ENCODE results near the gene SYMPK.

Gene SYMPK

DNA sequence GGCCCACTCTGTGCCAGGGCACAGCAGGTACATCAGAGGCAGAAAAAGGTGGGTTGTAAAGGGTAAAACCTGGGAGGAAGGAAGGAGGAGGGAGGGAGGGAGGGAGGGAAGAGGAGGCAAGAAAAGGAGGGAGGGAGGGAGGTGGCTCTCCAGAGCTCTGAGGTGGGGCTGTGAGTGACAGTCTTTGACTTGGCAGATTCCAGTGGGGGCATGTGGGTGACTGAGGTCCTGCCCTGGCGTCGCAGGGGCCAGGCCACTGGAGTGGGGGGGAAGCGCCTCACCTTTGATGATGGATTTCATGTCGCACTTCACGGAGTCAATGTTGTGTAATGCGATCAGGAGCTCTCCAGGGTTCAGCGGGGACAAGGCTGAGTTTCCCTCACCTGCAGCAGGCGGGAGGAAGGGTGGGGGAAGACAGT, 41.8 kb downstream of the SYMPK start:
- Histone ChIP-seq H3K4me1 (ENCODE audit: low read length) (peaks cover 3% of the 10 kb centered on the region; the same call in 1 of the 2 replicates), H3K9ac (ENCODE audit: low read length) (no peak overlapping the region), H3K79me2 (ENCODE audit: low read length) (no peaks in the 10 kb centered on the region), H3K9me3 (ENCODE audit: insufficient read depth, low read length) (no peaks in the 10 kb centered on the region), H3K27ac (ENCODE audit: low read length) (no peak overlapping the region), H3K4me2 (ENCODE audit: low read length) (no peak overlapping the region), H3K4me3 (ENCODE audit: low read length) (no peak overlapping the region), H3K36me3 (replicated peaks; ENCODE audit: low read depth, low read length) (peaks cover 68% of the 10 kb centered on the region), H2AFZ (ENCODE audit: low read depth, low read length) (no peak overlapping the region), H4K20me1 (ENCODE audit: insufficient read depth, low read length) (0 out of 2 replicates have a peak, but pooled peaks cover 4% of the 10 kb centered on the region), H3K27me3 (ENCODE audit: low read depth, low read length) (no peaks in the 10 kb centered on the region)
- TF ChIP-seq, protein P1, sequence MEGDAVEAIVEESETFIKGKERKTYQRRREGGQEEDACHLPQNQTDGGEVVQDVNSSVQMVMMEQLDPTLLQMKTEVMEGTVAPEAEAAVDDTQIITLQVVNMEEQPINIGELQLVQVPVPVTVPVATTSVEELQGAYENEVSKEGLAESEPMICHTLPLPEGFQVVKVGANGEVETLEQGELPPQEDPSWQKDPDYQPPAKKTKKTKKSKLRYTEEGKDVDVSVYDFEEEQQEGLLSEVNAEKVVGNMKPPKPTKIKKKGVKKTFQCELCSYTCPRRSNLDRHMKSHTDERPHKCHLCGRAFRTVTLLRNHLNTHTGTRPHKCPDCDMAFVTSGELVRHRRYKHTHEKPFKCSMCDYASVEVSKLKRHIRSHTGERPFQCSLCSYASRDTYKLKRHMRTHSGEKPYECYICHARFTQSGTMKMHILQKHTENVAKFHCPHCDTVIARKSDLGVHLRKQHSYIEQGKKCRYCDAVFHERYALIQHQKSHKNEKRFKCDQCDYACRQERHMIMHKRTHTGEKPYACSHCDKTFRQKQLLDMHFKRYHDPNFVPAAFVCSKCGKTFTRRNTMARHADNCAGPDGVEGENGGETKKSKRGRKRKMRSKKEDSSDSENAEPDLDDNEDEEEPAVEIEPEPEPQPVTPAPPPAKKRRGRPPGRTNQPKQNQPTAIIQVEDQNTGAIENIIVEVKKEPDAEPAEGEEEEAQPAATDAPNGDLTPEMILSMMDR (IDR thresholded peaks at IDR 0.05; ENCODE audit: low read depth, low read length): no peak
- no peak for TF ChIP-seq EZH2phosphoT487 (IDR thresholded peaks at IDR 0.05; ENCODE audit: low read depth)

DNA sequence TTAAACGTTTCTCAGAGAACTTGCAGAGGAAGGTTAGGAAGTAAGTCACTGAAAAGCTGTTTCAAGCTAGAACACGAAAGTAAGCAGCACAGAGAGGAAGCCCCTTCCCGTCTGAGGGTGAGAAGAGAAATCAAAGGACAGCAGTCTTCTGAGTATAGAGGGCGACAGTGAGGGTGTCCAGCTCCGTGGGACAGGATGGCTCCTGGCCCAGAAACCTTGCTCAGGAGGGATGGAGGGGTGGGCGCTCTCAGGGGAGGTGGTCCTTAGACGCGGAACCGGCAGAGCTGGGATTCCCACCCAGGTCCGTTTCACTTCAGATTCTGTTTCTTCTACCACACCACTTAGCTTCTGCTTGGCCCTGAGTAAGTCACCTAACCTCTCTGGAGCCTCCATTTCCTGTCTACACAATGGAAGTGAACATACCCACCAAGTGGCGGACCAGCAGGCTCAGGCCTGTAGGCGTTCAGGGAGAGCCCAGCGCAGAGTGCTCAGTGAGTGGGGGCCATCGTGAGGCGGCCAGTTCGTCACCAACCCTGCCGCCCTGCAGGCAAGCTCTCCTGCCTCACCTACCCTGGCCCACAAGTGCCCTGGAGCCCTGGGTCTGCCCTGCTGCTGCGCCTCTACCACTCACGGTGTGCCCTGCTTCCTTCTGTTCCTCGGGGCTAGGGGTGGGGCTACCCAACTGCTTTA, 42.4 kb downstream of the SYMPK start:
- no peaks in the 10 kb centered on the region for H3K79me2 ChIP-seq (ENCODE audit: low read length)
- H3K9ac ChIP-seq (ENCODE audit: low read length): no peak overlapping the region
- no peak overlapping the region for H3K4me3 ChIP-seq (ENCODE audit: low read length)
- H3K27ac ChIP-seq (ENCODE audit: low read length): no peak overlapping the region
- no peak for TF ChIP-seq EZH2phosphoT487 (IDR thresholded peaks at IDR 0.05; ENCODE audit: low read depth)
- TF ChIP-seq, protein P1 (IDR thresholded peaks at IDR 0.05; ENCODE audit: low read depth, low read length): no peak
- no peak overlapping the region for H2AFZ ChIP-seq (ENCODE audit: low read depth, low read length)
- H4K20me1 ChIP-seq (ENCODE audit: insufficient read depth, low read length): 0 out of 2 replicates have a peak, but pooled peaks cover 4% of the 10 kb centered on the region
- peaks cover 3% of the 10 kb centered on the region; the same call in 1 of the 2 replicates for H3K4me1 ChIP-seq (ENCODE audit: low read length)
- no peaks in the 10 kb centered on the region for H3K27me3 ChIP-seq (ENCODE audit: low read depth, low read length)
- peaks cover 68% of the 10 kb centered on the region for H3K36me3 ChIP-seq (replicated peaks; ENCODE audit: low read depth, low read length)
- H3K4me2 ChIP-seq (ENCODE audit: low read length): no peak overlapping the region
- H3K9me3 ChIP-seq (ENCODE audit: insufficient read depth, low read length): no peaks in the 10 kb centered on the region

DNA sequence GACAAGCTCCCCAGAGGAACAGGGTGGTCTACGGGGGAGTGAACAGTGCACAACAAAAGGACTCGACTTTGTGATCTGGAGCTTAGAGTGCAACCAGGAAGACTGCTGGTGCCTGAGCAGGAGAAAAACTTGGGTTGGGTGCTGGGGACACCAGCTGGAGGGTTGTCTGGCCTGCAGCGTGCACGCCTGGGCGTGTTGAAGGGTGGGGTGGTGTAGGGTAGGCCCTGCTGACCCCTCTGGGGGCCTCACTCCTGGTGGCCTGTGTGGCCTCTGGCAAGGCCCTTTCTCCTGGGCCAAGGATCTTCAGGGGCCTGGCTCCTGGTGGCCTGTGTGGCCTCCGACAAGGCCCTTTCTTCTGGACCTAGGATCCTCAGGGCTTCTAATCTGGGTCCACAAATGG, 43.2 kb downstream of the SYMPK start:
- H3K9ac ChIP-seq (ENCODE audit: low read length): no peak overlapping the region
- H3K9me3 ChIP-seq (ENCODE audit: insufficient read depth, low read length): no peaks in the 10 kb centered on the region
- no peak overlapping the region for H3K4me3 ChIP-seq (ENCODE audit: low read length)
- H3K36me3 ChIP-seq (replicated peaks; ENCODE audit: low read depth, low read length): peaks cover 64% of the 10 kb centered on the region
- H3K27ac ChIP-seq (ENCODE audit: low read length): no peak overlapping the region
- no peaks in the 10 kb centered on the region for H3K27me3 ChIP-seq (ENCODE audit: low read depth, low read length)
- no peak overlapping the region for H2AFZ ChIP-seq (ENCODE audit: low read depth, low read length)
- no peak for TF ChIP-seq EZH2phosphoT487 (IDR thresholded peaks at IDR 0.05; ENCODE audit: low read depth)
- TF ChIP-seq, protein P1 (IDR thresholded peaks at IDR 0.05; ENCODE audit: low read depth, low read length): no peak
- H3K4me2 ChIP-seq (ENCODE audit: low read length): no peak overlapping the region
- H4K20me1 ChIP-seq (ENCODE audit: insufficient read depth, low read length): 0 out of 2 replicates have a peak, but pooled peaks cover 4% of the 10 kb centered on the region
- no peaks in the 10 kb centered on the region for H3K79me2 ChIP-seq (ENCODE audit: low read length)
- H3K4me1 ChIP-seq (ENCODE audit: low read length): peaks cover 3% of the 10 kb centered on the region; the same call in 1 of the 2 replicates

DNA sequence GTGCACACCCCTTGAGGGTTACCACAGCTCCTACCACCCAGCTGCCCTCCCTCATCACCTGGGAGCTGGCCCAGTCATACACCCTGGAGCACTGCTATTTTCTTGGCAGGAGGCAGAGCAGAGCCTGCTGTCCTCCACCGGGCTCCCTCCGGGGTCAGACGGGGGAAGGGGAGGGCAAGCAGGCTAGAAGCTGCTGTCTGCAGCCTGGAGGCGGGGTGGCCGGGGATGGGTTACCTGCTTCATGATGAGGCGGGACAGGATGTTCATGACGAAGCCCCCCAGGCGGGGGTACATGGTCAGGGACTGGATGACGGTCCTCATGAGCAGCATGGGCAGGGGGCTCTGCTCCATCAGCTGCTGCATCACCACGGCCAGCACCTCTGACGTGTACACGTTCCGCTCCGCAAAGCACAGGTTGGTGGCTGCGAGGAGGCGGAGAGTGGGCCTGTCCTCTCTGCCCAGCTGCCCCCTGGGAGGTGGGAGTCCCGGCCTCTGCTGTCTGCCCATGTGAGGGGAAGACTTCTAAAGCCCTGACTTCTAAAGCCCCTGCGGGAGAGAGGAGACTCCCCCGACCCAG, 45.1 kb downstream of the SYMPK start:
- no peak overlapping the region for H3K4me3 ChIP-seq (ENCODE audit: low read length)
- H3K4me2 ChIP-seq (ENCODE audit: low read length): no peak overlapping the region
- H3K9me3 ChIP-seq (ENCODE audit: insufficient read depth, low read length): no peaks in the 10 kb centered on the region
- no peak overlapping the region for H2AFZ ChIP-seq (ENCODE audit: low read depth, low read length)
- TF ChIP-seq, protein P1 (IDR thresholded peaks at IDR 0.05; ENCODE audit: low read depth, low read length): no peak
- no peak for TF ChIP-seq EZH2phosphoT487 (IDR thresholded peaks at IDR 0.05; ENCODE audit: low read depth)
- H3K9ac ChIP-seq (ENCODE audit: low read length): no peak overlapping the region
- H3K27me3 ChIP-seq (ENCODE audit: low read depth, low read length): no peaks in the 10 kb centered on the region
- peaks cover 50% of the 10 kb centered on the region for H3K36me3 ChIP-seq (replicated peaks; ENCODE audit: low read depth, low read length)
- 0 out of 2 replicates have a peak overlapping the region, but pooled peaks have one; percentile 3 for H3K27ac ChIP-seq (ENCODE audit: low read length)
- 0 out of 2 replicates have a peak, but pooled peaks cover 4% of the 10 kb centered on the region for H4K20me1 ChIP-seq (ENCODE audit: insufficient read depth, low read length)
- peaks cover 3% of the 10 kb centered on the region; the same call in 1 of the 2 replicates for H3K4me1 ChIP-seq (ENCODE audit: low read length)
- no peaks in the 10 kb centered on the region for H3K79me2 ChIP-seq (ENCODE audit: low read length)
